GM12878 (cell line): Measurements from ENCODE around the gene NSG2. TPM values are rescaled to one million over a fixed set of nuclear protein-coding genes. Genes with fewer than 3 reads are reported as not detected.

Source experiments
- ATAC-seq: fragments of 200-7000 bp; cut with Tn5 transposase; 3 replicates; pipeline ENCODE4 v1.9.1; 2020; ENCODE audit warnings: mild to moderate bottlenecking, moderate library complexity
- BruUV-seq: library from RNA; stranded (reverse); fragments of 400-500 nt; replicated peaks from 2 replicates; lab custom pipeline; 2021; lab: Mats Ljungman, UMichigan
- CTCF ChIA-PET: fragments of 300-600 bp; sonication (Branson Sonifier 250); formaldehyde crosslinking; extraction: SDS; loops from one replicate; lab custom pipeline; 2021; ENCODE audit warnings: inconsistent platforms; lab: Yijun Ruan, JAX
- POLR2A ChIA-PET: fragments of 350-600 bp; formaldehyde crosslinking; extraction: SDS; loops from one replicate; lab custom pipeline; 2021; ENCODE audit warnings: inconsistent platforms; lab: Charles Lee
- RAD21 ChIA-PET: fragments of 300-600 bp; sonication (Branson Sonifier 250); formaldehyde crosslinking; loops from one replicate; lab custom pipeline; 2023; ENCODE audit warnings: antibody characterized with exemption; ENCODE audit not compliant: unreplicated experiment; lab: Charles Lee
- SMC1A ChIA-PET: fragments of 300-600 bp; sonication (Branson Sonifier 250); formaldehyde crosslinking; loops from one replicate; lab custom pipeline; 2023; ENCODE audit not compliant: unreplicated experiment, uncharacterized antibody; lab: Charles Lee
- DNase-seq: peaks from one replicate; pipeline ENCODE4 v3.0.0-alpha.2; 2011; ENCODE audit warnings: low read depth, low spot score
- FAIRE-seq: peaks from 3 replicates; lab custom pipeline; 2011; peaks lifted over from hg19 to GRCh38; lab: Jason Lieb, UNC
- H2AFZ ChIP-seq: 2 replicates; pipeline ENCODE4 v1.6.0; 2011; ENCODE audit warnings: low read depth, low read length, control low read depth; ENCODE audit not compliant: control insufficient read depth
- H3K27ac ChIP-seq: 2 replicates; pipeline ENCODE4 v1.5.1; 2011; ENCODE audit warnings: control low read depth; ENCODE audit not compliant: control insufficient read depth, insufficient read depth
- H3K27me3 ChIP-seq, 2 experiments: replicated peaks in 1 of 2; 2 replicates each; pipeline versions ENCODE4 v1.6.0 to v1.6.1; 2011; ENCODE audit warnings: low read length in 1 of 2; ENCODE audit not compliant: control insufficient read depth in 2 of 2, insufficient read depth in 2 of 2
- H3K36me3 ChIP-seq, 2 experiments: 2 replicates each; pipeline ENCODE4 v1.5.1; 2011; ENCODE audit warnings: low read length in 1 of 2; ENCODE audit not compliant: control insufficient read depth in 2 of 2, insufficient read depth in 2 of 2
- H3K4me1 ChIP-seq: 2 replicates; pipeline ENCODE4 v1.6.1; 2011; ENCODE audit warnings: mild to moderate bottlenecking, low read length, moderate library complexity, mixed read lengths; ENCODE audit not compliant: control insufficient read depth, insufficient read depth
- H3K4me2 ChIP-seq: 2 replicates; pipeline ENCODE4 v1.6.0; 2011; ENCODE audit warnings: control low read depth; ENCODE audit not compliant: control insufficient read depth, insufficient read depth
- H3K4me3 ChIP-seq: fragments of 200-600 bp; sonication (generic); 2 replicates; pipeline ENCODE4 v1.5.1; 2016
- H3K79me2 ChIP-seq: 2 replicates; pipeline ENCODE4 v1.6.0; 2011; ENCODE audit warnings: low read length; ENCODE audit not compliant: control insufficient read depth, insufficient read depth
- H3K9ac ChIP-seq: 2 replicates; pipeline ENCODE4 v1.8.0; 2011; ENCODE audit warnings: low read length, control low read depth, mixed read lengths; ENCODE audit not compliant: control insufficient read depth, insufficient read depth
- H3K9me3 ChIP-seq: replicated peaks from 3 replicates; pipeline ENCODE4 v1.5.1; 2011; ENCODE audit warnings: mild to moderate bottlenecking, low read length; ENCODE audit not compliant: control insufficient read depth, insufficient read depth
- H4K20me1 ChIP-seq: 2 replicates; pipeline ENCODE4 v1.6.0; 2011; ENCODE audit not compliant: control insufficient read depth, insufficient read depth
- ATF3 ChIP-seq: IDR thresholded peaks from 2 replicates; pipeline ENCODE4 v1.6.1; 2011; ENCODE audit warnings: low read depth, mild to moderate bottlenecking, low read length, moderate library complexity, borderline replicate concordance; ENCODE audit errors: extremely low read depth
- ATF7 ChIP-seq: fragments of 450-650 bp; IDR thresholded peaks from 2 replicates; pipeline ENCODE4 v1.6.1; 2016; ENCODE audit warnings: low read depth, mild to moderate bottlenecking
- CBX5 ChIP-seq: sonication (generic); IDR thresholded peaks from 2 replicates; pipeline ENCODE4 v1.6.1; 2016; ENCODE audit warnings: low read depth, moderate library complexity, mild to moderate bottlenecking, inconsistent platforms
- CREM ChIP-seq: IDR thresholded peaks from 2 replicates; pipeline ENCODE4 v1.6.1; 2014; ENCODE audit warnings: antibody characterized with exemption, low read depth
- EED ChIP-seq: sonication (generic); IDR thresholded peaks from 2 replicates; pipeline ENCODE4 v1.6.1; 2016; ENCODE audit warnings: antibody characterized with exemption, low read depth
- EP300 ChIP-seq, 2 experiments: fragments of 150-350 bp in 1 of 2; IDR thresholded peaks; 2 replicates each; pipeline ENCODE4 v1.6.1; 2011 to 2012; ENCODE audit warnings: low read depth in 2 of 2, low read length in 2 of 2, borderline replicate concordance in 1 of 2, improper control_type of control experiment in 1 of 2, inconsistent platforms in 1 of 2; ENCODE audit not compliant: control insufficient read depth in 1 of 2
- FOXM1 ChIP-seq: IDR thresholded peaks from 2 replicates; pipeline ENCODE4 v1.6.1; 2012; ENCODE audit warnings: low read depth, mild to moderate bottlenecking, inconsistent platforms, low read length, moderate library complexity
- NR2C1 ChIP-seq: fragments of 450-650 bp; IDR thresholded peaks from 2 replicates; pipeline ENCODE4 v1.6.1; 2017; ENCODE audit warnings: antibody characterized with exemption, mild to moderate bottlenecking, moderate library complexity
- POLR2AphosphoS5 ChIP-seq: IDR thresholded peaks from 2 replicates; pipeline ENCODE4 v1.6.1; 2011; ENCODE audit warnings: mild to moderate bottlenecking, low read length, inconsistent platforms
- YBX1 ChIP-seq: fragments of 450-650 bp; IDR thresholded peaks from 2 replicates; pipeline ENCODE4 v1.6.1; 2016; ENCODE audit warnings: antibody characterized with exemption
- ZBED1 ChIP-seq: IDR thresholded peaks from 2 replicates; pipeline ENCODE4 v1.6.1; 2016; ENCODE audit warnings: borderline replicate concordance
- ZNF274 ChIP-seq: IDR thresholded peaks from one replicate; pipeline ENCODE4 v1.8.0; 2011; ENCODE audit not compliant: insufficient read length, insufficient read depth
- ZNF687 ChIP-seq: fragments of 450-650 bp; IDR thresholded peaks from 2 replicates; pipeline ENCODE4 v1.6.1; 2017; ENCODE audit warnings: mild to moderate bottlenecking, moderate library complexity
- WGBS: methylation state at CpG from one replicate; pipeline ENCODE4 v1.1.6; 2016; ENCODE audit warnings: low lambda C conversion rate; ENCODE audit not compliant: insufficient replicate concordance, insufficient coverage; ENCODE audit errors: missing lambda C conversion rate; 5-methylcytosine and 5-hydroxymethylcytosine counted together
- in situ Hi-C: fragments of 300-500 bp; cut with MboI; formaldehyde crosslinking; loops from 9 replicates; pipeline ENCODE4 v1.14.3; 2018; ENCODE audit warnings: mixed read lengths
- intact Hi-C: fragments of 100-400 bp; cut with micrococcal nuclease; formaldehyde crosslinking; loops from one replicate; pipeline ENCODE4 v1.14.2; 2022; ENCODE audit not compliant: unreplicated experiment
- polyA plus RNA-seq, 11 experiments: library from polyadenylated mRNA; depleted of rRNA in 4 of 11; unstranded in 6 of 11; stranded (reverse) in 5 of 11; fragments of >200 nt; fragmentation: Nextera tagmentation in 4 of 11; fragmentation: Illumina TruSeq in 1 of 11; extraction: Ambion mirVana in 4 of 11; extraction: Trizol in 1 of 11; gene quantifications; 1 replicate in 1 of 11; 2 replicates in 10 of 11; pipeline versions ENCODE4 v1.2.1 to v1.2.3, GENCODE V29; 2011 to 2016; ENCODE audit warnings: inconsistent platforms in 2 of 11, missing spikeins in 2 of 11, low read depth in 1 of 11
- total RNA-seq, 4 experiments: library from RNA; depleted of rRNA in 3 of 4; stranded (reverse); fragments of >200 nt in 3 of 4; fragmentation: Illumina TruSeq in 1 of 4; extraction: Trizol in 1 of 4; gene quantifications; 2 replicates each; pipeline versions ENCODE4 v1.2.1 to v1.2.3, GENCODE V29; 2013 to 2021

Gene NSG2
- total and polyA plus RNA-seq, 10 of the 15 experiments (the other 5 are each of a cell fraction or from before 2014, with no cell fraction given): 0.04 to 0.14 TPM; not detected in 8

GRCh38 chr5:174111287-174111973, 65.9 kb downstream of the NSG2 start (continued):
- TF ChIP-seq ATF3 (no peak), EP300 (IDR thresholded peaks at IDR 0.05; ENCODE audit: borderline replicate concordance in 1 of 2, control insufficient read depth in 1 of 2, low read depth in 2 of 2, low read length in 2 of 2) (no peak)

GRCh38 chr5:174115226-174115625, 69.7 kb downstream of the NSG2 start:
- Histone ChIP-seq H3K4me1 (no peaks in the 10 kb centered on the region; the same call in 1 of the 2 replicates), H3K9me3 (no peaks in the 10 kb centered on the region), H3K4me2 (no peak overlapping the region), H3K36me3 (no peaks in the 10 kb centered on the region), H3K27ac (no peak overlapping the region), H3K27me3 (peaks cover 0 to 2% of the 10 kb centered on the region in 2 experiments; a peak in 2 of 4 replicates), H2AFZ (no peak overlapping the region), H3K79me2 (no peaks in the 10 kb centered on the region), H4K20me1 (no peaks in the 10 kb centered on the region), H3K9ac (no peak overlapping the region), H3K4me3 (no peak overlapping the region)
- SMC1A ChIA-PET: no interaction called here
- CTCF ChIA-PET: interaction anchor here (0.6 kb wide), 1 partner anchor 130 kb away, joined by 3 read pairs; no protein-coding TSS in a partner anchor
- in situ Hi-C loops (no loop called here), intact Hi-C loops (no loop called here)
- no peak for FAIRE-seq
- 24% methylated on average over 7 of the region's 7 CpGs for whole genome bisulfite sequencing
- RAD21 ChIA-PET: no interaction called here
- TF ChIP-seq CBX5 (no peak), CREM (no peak), ZNF274 (no peak), ZBED1 (no peak), ATF7 (no peak), YBX1 (no peak), NR2C1 (no peak), ZNF687 (no peak), FOXM1 (no peak), EED (no peak), POLR2AphosphoS5 (no peak)
- no peak for DNase-seq
- POLR2A ChIA-PET: no interaction called here
- no TSS peak for BruUV-seq
- ATAC-seq: no peak
